Activated CD8-positive, alpha-beta T cell treated with anti-CD3 and anti-CD28 coated beads for 36 hours (primary cell): Measurements from ENCODE around the gene CD44. TPM values are rescaled to one million over a fixed set of nuclear protein-coding genes. Genes with fewer than 3 reads are reported as not detected.

Source experiments
- ATAC-seq: fragments of 200-7000 bp; cut with Tn5 transposase; one replicate; pipeline ENCODE4 v1.10.0; 2021; ENCODE audit warnings: mild to moderate bottlenecking, moderate library complexity
- CTCF ChIA-PET: fragments of 350-600 bp; sonication (Branson Sonifier 250); formaldehyde crosslinking; loops from one replicate; lab custom pipeline; 2021; ENCODE audit warnings: antibody characterized with exemption; lab: Charles Lee
- POLR2A ChIA-PET: fragments of 350-600 bp; sonication (Branson Sonifier 250); formaldehyde crosslinking; loops from one replicate; lab custom pipeline; 2021; ENCODE audit warnings: antibody characterized with exemption; lab: Charles Lee
- DNase-seq: peaks from one replicate; pipeline ENCODE4 v3.0.0-alpha.2; 2020
- H3K27ac Mint-ChIP-seq: one replicate; pipeline ENCODE4 v1.8.0; 2021; ENCODE audit warnings: mild to moderate bottlenecking, mixed read lengths
- H3K27me3 Mint-ChIP-seq: one replicate; pipeline ENCODE4 v1.8.0; 2021; ENCODE audit warnings: mixed read lengths
- H3K36me3 Mint-ChIP-seq: one replicate; pipeline ENCODE4 v1.8.0; 2021; ENCODE audit warnings: low read depth, mixed read lengths
- H3K4me1 Mint-ChIP-seq: one replicate; pipeline ENCODE4 v1.8.0; 2021; ENCODE audit warnings: low read depth, mixed read lengths
- H3K4me3 Mint-ChIP-seq: one replicate; pipeline ENCODE4 v1.8.0; 2021; ENCODE audit warnings: mild to moderate bottlenecking, moderate library complexity, mixed read lengths
- H3K9me3 Mint-ChIP-seq: one replicate; pipeline ENCODE4 v1.8.0; 2021; ENCODE audit warnings: mixed read lengths
- intact Hi-C: fragments of 100-400 bp; cut with micrococcal nuclease; formaldehyde crosslinking; loops from one replicate; pipeline ENCODE4 v1.10.0; 2022
- total RNA-seq, 2 experiments: library from RNA; stranded (reverse); gene quantifications; one replicate each; pipeline ENCODE4 v1.2.3, GENCODE V29; 2021
- TF ChIP-seq, protein P1 (sequence below): fragments of 200-600 bp; IDR thresholded peaks from one replicate; pipeline ENCODE4 v1.8.0; 2022; ENCODE audit warnings: antibody characterized with exemption, mild to moderate bottlenecking

The CD44 gene
- total RNA-seq, 2 experiments from 2014 or later, result 363 to 373 TPM

GRCh38 chr11:35178873-35179272, 39.9 kb downstream of the CD44 start:
- CTCF ChIA-PET, result interaction anchor here (1.0 to 8.3 kb wide), 8 partner anchors 12 to 252 kb away, joined by 3 to 89 read pairs (median 4); no protein-coding TSS in a partner anchor
- peak; percentile 37 for ATAC-seq
- Mint-ChIP-seq H3K4me3 (no peak overlapping the region), H3K27ac (peak overlapping the region; percentile 89), H3K27me3 (no peaks in the 10 kb centered on the region), H3K4me1 (peaks cover 90% of the 10 kb centered on the region), H3K36me3 (peaks cover 83% of the 10 kb centered on the region), H3K9me3 (no peaks in the 10 kb centered on the region)
- POLR2A ChIA-PET, result interaction anchor here (0.6 to 8.6 kb wide), 7 partner anchors 11 to 1443 kb away, joined by 3 to 68 read pairs (median 4); partner anchors contain the start of gene CD59
- intact Hi-C loops, result loop anchor here (5.0 kb wide), 1 partner anchor 58 kb away; no protein-coding TSS in a partner anchor
- TF ChIP-seq, protein P1, sequence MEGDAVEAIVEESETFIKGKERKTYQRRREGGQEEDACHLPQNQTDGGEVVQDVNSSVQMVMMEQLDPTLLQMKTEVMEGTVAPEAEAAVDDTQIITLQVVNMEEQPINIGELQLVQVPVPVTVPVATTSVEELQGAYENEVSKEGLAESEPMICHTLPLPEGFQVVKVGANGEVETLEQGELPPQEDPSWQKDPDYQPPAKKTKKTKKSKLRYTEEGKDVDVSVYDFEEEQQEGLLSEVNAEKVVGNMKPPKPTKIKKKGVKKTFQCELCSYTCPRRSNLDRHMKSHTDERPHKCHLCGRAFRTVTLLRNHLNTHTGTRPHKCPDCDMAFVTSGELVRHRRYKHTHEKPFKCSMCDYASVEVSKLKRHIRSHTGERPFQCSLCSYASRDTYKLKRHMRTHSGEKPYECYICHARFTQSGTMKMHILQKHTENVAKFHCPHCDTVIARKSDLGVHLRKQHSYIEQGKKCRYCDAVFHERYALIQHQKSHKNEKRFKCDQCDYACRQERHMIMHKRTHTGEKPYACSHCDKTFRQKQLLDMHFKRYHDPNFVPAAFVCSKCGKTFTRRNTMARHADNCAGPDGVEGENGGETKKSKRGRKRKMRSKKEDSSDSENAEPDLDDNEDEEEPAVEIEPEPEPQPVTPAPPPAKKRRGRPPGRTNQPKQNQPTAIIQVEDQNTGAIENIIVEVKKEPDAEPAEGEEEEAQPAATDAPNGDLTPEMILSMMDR, result no peak
- DNase-seq, result peak; percentile 45

GRCh38 chr11:35179466-35180135, 40.6 kb downstream of the CD44 start:
- peak overlapping the region; percentile 89 for H3K27ac Mint-ChIP-seq
- DNase-seq, result no peak
- no peak overlapping the region for H3K4me3 Mint-ChIP-seq
- peaks cover 81% of the 10 kb centered on the region for H3K36me3 Mint-ChIP-seq
- no peaks in the 10 kb centered on the region for H3K27me3 Mint-ChIP-seq
- TF ChIP-seq, protein P1, result no peak
- POLR2A ChIA-PET, result interaction anchor here (0.6 to 8.6 kb wide), 7 partner anchors 11 to 1444 kb away, joined by 4 to 68 read pairs (median 6); partner anchors contain the start of genes CD44 and CD59
- intact Hi-C loops, result loop anchor here (5.0 kb wide), 1 partner anchor 58 kb away; no protein-coding TSS in a partner anchor
- H3K4me1 Mint-ChIP-seq, result peaks cover 89% of the 10 kb centered on the region
- CTCF ChIA-PET, result interaction anchor here (0.6 to 8.3 kb wide), 9 partner anchors 13 to 253 kb away, joined by 3 to 89 read pairs (median 4); no protein-coding TSS in a partner anchor
- ATAC-seq, result no peak
- no peaks in the 10 kb centered on the region for H3K9me3 Mint-ChIP-seq

- DNase-seq (no peak), ATAC-seq (no peak)
- TF ChIP-seq, protein P1, result no peak
- no peak overlapping the region for H3K4me3 Mint-ChIP-seq
- ChIA-PET CTCF (interaction anchor here (0.6 to 8.3 kb wide), 10 partner anchors 13 to 211 kb away, joined by 3 to 89 read pairs (median 3); no protein-coding TSS in a partner anchor), POLR2A (interaction anchor here (1.4 to 8.6 kb wide), 4 partner anchors 13 to 41 kb away, joined by 6 to 68 read pairs (median 31); partner anchors contain the start of gene CD44)
- H3K27ac Mint-ChIP-seq, result peak overlapping the region; percentile 89
- H3K9me3 Mint-ChIP-seq, result no peaks in the 10 kb centered on the region
- intact Hi-C loops, result no loop called here
- peaks cover 89% of the 10 kb centered on the region for H3K4me1 Mint-ChIP-seq
- peaks cover 82% of the 10 kb centered on the region for H3K36me3 Mint-ChIP-seq
- H3K27me3 Mint-ChIP-seq, result no peaks in the 10 kb centered on the region
Measured at GRCh38 chr11:35180317-35181233, 41.6 kb downstream of the CD44 start.

GRCh38 chr11:35182317-35182939, 43.5 kb downstream of the CD44 start:
- Mint-ChIP-seq H3K36me3 (peaks cover 85% of the 10 kb centered on the region), H3K9me3 (no peaks in the 10 kb centered on the region), H3K27me3 (no peaks in the 10 kb centered on the region), H3K4me1 (peaks cover 85% of the 10 kb centered on the region), H3K4me3 (no peak overlapping the region), H3K27ac (peak overlapping the region; percentile 87)
- TF ChIP-seq, protein P1, result no peak
- ChIA-PET CTCF (interaction anchor here (0.8 to 8.3 kb wide), 7 partner anchors 11 to 209 kb away, joined by 3 to 89 read pairs (median 3); no protein-coding TSS in a partner anchor), POLR2A (interaction anchor here (0.5 to 1.6 kb wide), 6 partner anchors 10 to 241 kb away, joined by 3 to 6 read pairs (median 3); no protein-coding TSS in a partner anchor)
- DNase-seq (no peak), ATAC-seq (no peak)
- intact Hi-C loops, result no loop called here
